Vagina (tissue), 2 donors: Measurements from ENCODE around the gene FBXL7. TPM values are rescaled to one million over a fixed set of nuclear protein-coding genes. Genes with fewer than 3 reads are reported as not detected.

Source experiments
- DNase-seq, 2 donors: peaks; one replicate each; pipeline ENCODE4 v3.0.0-alpha.2; 2017; ENCODE audit errors: extremely low spot score in 2 of 2
- H3K27ac ChIP-seq: fragments of 200-600 bp; sonication (generic); one replicate; pipeline ENCODE4 v1.5.1; 2019
- H3K27me3 ChIP-seq: fragments of 200-600 bp; sonication (generic); one replicate; pipeline ENCODE4 v1.5.1; 2019
- H3K36me3 ChIP-seq, 2 donors: fragments of 200-600 bp; sonication (generic); one replicate each; pipeline ENCODE4 v1.5.1; 2017 to 2019
- H3K4me1 ChIP-seq: fragments of 200-600 bp; sonication (generic); one replicate; pipeline ENCODE4 v1.5.1; 2019
- H3K4me3 ChIP-seq, 2 donors: fragments of 200-600 bp; sonication (generic); 1 replicate in 1 of 2; 2 replicates in 1 of 2; pipeline ENCODE4 v1.5.1; 2016 to 2019
- H3K9me3 ChIP-seq: fragments of 200-600 bp; sonication (generic); one replicate; pipeline ENCODE4 v1.5.1; 2019
- POLR2A ChIP-seq, 2 donors: fragments of 450-650 bp; IDR thresholded peaks; one replicate each; pipeline ENCODE4 v1.6.1; 2017; ENCODE audit warnings: antibody characterized with exemption in 2 of 2, mild to moderate bottlenecking in 2 of 2, moderate library complexity in 2 of 2
- POLR2AphosphoS5 ChIP-seq, 2 donors: sonication (generic); formaldehyde crosslinking; IDR thresholded peaks; one replicate each; pipeline ENCODE4 v1.9.0; 2017; ENCODE audit warnings: antibody characterized with exemption in 2 of 2, mild to moderate bottlenecking in 2 of 2, low read depth in 1 of 2; ENCODE audit not compliant: insufficient read depth in 1 of 2
- intact Hi-C: fragments of 100-400 bp; cut with DNase I; formaldehyde crosslinking; loops from one replicate; pipeline ENCODE4 v1.15.1; 2023
- total RNA-seq: library from RNA; depleted of rRNA; stranded (reverse); fragments of >200 nt; gene quantifications from one replicate; pipeline ENCODE4 v1.2.3, GENCODE V29; 2016
- TF ChIP-seq, protein P1 (sequence below), 3 experiments: fragments of 450-650 bp in 2 of 3; fragments of 200-600 bp in 1 of 3; sonication (generic) in 1 of 3; IDR thresholded peaks; one replicate each; pipeline ENCODE4 v1.5.1; 2017 to 2019; ENCODE audit warnings: antibody characterized with exemption in 3 of 3, mild to moderate bottlenecking in 2 of 3, moderate library complexity in 2 of 3

The FBXL7 gene
- total RNA-seq, 1 donor from 2014 or later, result 21.1 TPM

DNA sequence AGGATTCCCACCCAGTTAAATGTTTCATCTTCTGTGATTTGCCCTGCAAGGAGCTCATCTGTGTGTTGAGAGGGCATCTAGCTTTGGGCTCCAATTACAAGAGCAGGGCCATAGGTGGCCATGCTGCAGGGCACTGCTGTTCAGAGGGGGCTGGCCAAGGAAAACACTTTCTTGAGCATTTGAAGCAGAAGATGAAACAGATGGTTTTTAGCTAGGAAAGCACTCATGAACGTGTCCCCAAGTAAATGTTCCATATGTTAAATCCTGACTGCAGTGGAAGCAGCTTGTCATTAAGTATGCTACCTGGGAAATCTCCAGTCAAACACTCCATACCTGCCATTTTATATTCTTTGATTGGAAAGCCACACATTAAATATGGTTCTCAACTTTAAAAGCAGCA, 176.6 kb downstream of the FBXL7 start:
- no peak for DNase-seq
- no peak overlapping the region for H3K27ac ChIP-seq
- intact Hi-C loops, result no loop called here

DNA sequence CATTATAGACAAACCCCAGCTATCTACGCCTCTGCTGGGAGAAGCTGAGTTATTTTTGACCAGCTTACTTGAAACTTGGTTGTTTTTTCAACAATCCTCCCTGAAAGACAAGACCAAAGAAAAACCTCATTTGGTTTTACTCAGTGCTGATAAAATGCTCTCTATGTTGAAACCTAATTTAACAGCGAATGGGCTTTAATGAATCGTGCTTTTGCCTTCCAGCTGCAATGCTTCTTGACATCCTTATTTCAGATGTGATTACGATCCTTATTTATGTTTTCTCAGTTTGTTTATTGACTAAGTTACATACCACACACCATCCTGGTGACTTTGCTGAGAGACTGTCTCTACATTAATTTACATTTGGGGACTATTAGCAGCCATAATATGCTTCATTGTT, 179.2 kb downstream of the FBXL7 start:
- Histone ChIP-seq H3K27ac (no peak overlapping the region), H3K36me3 (no peaks in the 10 kb centered on the region), H3K4me1 (peaks cover 40% of the 10 kb centered on the region), H3K4me3 (no peak overlapping the region), H3K9me3 (no peaks in the 10 kb centered on the region), H3K27me3 (no peaks in the 10 kb centered on the region)
- DNase-seq, result no peak
- TF ChIP-seq, protein P1, sequence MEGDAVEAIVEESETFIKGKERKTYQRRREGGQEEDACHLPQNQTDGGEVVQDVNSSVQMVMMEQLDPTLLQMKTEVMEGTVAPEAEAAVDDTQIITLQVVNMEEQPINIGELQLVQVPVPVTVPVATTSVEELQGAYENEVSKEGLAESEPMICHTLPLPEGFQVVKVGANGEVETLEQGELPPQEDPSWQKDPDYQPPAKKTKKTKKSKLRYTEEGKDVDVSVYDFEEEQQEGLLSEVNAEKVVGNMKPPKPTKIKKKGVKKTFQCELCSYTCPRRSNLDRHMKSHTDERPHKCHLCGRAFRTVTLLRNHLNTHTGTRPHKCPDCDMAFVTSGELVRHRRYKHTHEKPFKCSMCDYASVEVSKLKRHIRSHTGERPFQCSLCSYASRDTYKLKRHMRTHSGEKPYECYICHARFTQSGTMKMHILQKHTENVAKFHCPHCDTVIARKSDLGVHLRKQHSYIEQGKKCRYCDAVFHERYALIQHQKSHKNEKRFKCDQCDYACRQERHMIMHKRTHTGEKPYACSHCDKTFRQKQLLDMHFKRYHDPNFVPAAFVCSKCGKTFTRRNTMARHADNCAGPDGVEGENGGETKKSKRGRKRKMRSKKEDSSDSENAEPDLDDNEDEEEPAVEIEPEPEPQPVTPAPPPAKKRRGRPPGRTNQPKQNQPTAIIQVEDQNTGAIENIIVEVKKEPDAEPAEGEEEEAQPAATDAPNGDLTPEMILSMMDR (IDR thresholded peaks at IDR 0.05), result no peak
- no peak for TF ChIP-seq POLR2AphosphoS5 (IDR thresholded peaks at IDR 0.05; ENCODE audit: insufficient read depth in 1 of 2, low read depth in 1 of 2)
- TF ChIP-seq POLR2A (IDR thresholded peaks at IDR 0.05), result no peak
- intact Hi-C loops, result no loop called here

More for the DNA sequence above, 176.6 kb downstream of the FBXL7 start:
- Histone ChIP-seq H3K4me1 (peaks cover 24% of the 10 kb centered on the region), H3K36me3 (no peaks in the 10 kb centered on the region), H3K9me3 (no peaks in the 10 kb centered on the region), H3K27me3 (no peaks in the 10 kb centered on the region), H3K4me3 (no peak overlapping the region)
- TF ChIP-seq, protein P1 (IDR thresholded peaks at IDR 0.05), result no peak
- no peak for TF ChIP-seq POLR2AphosphoS5 (IDR thresholded peaks at IDR 0.05; ENCODE audit: insufficient read depth in 1 of 2, low read depth in 1 of 2)
- no peak for TF ChIP-seq POLR2A (IDR thresholded peaks at IDR 0.05)

DNA sequence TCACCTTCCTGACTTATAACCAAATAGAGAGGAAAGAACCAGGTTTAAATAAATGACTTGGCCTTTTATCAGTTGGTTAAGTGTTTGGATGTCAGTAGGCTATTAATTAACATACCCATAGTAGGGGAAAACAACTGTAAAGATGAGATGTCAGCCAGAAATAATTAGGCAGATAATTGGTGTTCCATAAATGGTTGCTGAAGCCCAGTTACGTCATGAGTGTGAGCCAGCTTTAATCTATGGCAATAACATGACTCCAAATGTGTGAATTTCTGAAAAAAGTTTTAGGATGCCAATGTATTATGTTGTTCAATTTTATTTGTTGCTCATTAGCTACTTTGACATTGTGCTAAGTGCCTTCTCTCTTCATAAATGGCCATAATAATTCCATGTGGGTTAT, 180.5 kb downstream of the FBXL7 start:
- H3K36me3 ChIP-seq, result no peaks in the 10 kb centered on the region
- intact Hi-C loops, result no loop called here
- H3K4me1 ChIP-seq, result peaks cover 36% of the 10 kb centered on the region
- DNase-seq, result no peak
- no peaks in the 10 kb centered on the region for H3K9me3 ChIP-seq
- H3K27me3 ChIP-seq, result no peaks in the 10 kb centered on the region
- H3K4me3 ChIP-seq, result no peak overlapping the region
- no peak for TF ChIP-seq POLR2AphosphoS5 (IDR thresholded peaks at IDR 0.05; ENCODE audit: insufficient read depth in 1 of 2, low read depth in 1 of 2)
- TF ChIP-seq, protein P1 (IDR thresholded peaks at IDR 0.05), result no peak
- no peak for TF ChIP-seq POLR2A (IDR thresholded peaks at IDR 0.05)
- no peak overlapping the region for H3K27ac ChIP-seq

DNA sequence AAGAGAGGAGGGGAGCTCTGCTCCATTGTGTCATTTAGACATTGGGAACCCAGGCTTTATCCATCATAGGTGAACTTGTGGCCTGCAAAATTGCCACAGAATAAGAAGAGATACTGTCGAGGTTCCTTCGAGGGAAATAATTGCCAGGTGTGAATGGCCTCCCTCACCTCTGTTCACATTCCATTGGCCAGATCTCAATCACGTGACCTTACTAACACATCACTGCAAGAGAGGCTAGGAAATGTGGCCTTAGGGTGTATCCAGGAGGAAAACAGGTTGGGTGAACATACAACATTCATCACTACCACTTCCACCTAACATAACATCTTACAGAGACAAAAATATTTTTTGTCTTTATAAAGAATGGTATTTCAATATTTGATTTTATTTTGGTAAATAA, 182.1 kb downstream of the FBXL7 start:
- DNase-seq, result no peak
- Histone ChIP-seq H3K27ac (no peak overlapping the region), H3K36me3 (no peaks in the 10 kb centered on the region), H3K27me3 (no peaks in the 10 kb centered on the region), H3K9me3 (no peaks in the 10 kb centered on the region), H3K4me1 (peaks cover 36% of the 10 kb centered on the region), H3K4me3 (no peak overlapping the region)
- intact Hi-C loops, result no loop called here
- no peak for TF ChIP-seq POLR2AphosphoS5 (IDR thresholded peaks at IDR 0.05; ENCODE audit: insufficient read depth in 1 of 2, low read depth in 1 of 2)
- TF ChIP-seq, protein P1 (IDR thresholded peaks at IDR 0.05), result no peak

DNA sequence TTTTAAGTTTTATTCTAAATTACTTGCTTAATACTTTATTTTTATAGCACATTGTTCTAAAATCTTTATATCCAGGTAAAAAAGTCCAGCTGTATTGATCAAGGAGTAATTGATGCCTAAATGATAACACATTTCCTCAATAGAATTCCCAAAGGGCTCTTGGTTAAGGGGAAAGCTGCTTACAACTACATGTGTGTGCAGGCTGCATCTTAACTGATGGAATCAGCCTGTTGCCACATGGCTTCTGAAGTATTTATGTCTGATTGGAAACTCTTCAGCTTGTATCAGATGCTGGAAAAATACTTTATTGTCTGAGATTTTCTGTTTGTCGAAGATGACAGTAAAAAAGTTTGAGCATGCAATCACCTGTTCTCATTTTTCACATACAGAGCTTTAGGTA, 182.6 kb downstream of the FBXL7 start:
- Histone ChIP-seq H3K27ac (no peak overlapping the region), H3K27me3 (no peaks in the 10 kb centered on the region), H3K36me3 (no peaks in the 10 kb centered on the region), H3K4me3 (no peak overlapping the region), H3K9me3 (no peaks in the 10 kb centered on the region), H3K4me1 (peaks cover 36% of the 10 kb centered on the region)
- DNase-seq, result no peak
- intact Hi-C loops, result no loop called here
- no peak for TF ChIP-seq POLR2A (IDR thresholded peaks at IDR 0.05)
- TF ChIP-seq, protein P1 (IDR thresholded peaks at IDR 0.05), result no peak
